Measurements from ENCODE around the gene C1GALT1. TPM values are rescaled to one million over a fixed set of nuclear protein-coding genes. Genes with fewer than 3 reads are reported as not detected.

C1GALT1 gene
- total RNA-seq: 20.6 and 30.8 TPM in 2 replicates

DNA sequence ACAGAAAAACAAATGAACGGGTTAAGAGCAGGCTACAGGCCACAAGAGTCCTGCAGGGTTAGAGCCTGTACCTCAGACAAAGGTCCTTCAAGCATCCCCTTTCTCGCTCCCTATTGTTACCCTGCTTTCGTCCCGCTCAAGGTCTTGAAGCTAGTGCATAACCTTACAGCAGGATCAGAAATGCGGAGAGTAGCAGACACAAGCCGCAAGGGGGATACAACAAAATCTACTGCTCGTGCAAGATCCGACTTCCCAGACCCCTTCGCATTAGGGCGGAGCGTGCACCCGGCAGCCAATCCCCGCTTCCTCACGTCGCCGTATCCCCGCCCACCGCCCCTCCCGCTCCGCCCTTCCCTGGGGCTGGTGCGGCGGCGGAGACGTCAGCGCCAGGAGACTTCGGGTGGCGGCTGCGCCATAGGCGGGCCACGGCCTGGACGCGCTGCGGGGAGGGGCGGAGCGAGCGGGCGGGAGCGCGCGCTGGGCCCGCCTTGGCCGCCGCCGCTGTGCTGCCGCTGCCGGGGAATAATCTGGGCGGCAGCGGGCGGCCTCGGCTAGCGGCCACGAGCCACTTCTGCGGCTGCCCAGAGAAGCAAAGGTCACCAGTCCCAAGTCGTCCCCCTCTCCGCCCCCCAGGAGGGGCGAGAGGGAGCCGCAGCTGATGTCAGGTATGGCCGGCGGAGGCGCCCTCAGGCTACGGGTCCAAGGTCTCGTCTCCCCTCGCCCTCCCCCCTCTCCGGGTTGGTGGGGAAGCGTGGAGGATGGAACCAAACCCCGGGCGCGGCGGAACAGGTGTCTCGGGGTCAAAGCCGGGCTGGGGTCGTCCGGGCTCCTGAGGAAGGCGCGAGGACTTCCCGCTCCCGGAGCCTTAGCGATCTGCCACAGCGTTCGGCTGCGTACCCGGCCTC, at the start of gene C1GALT1:
TSS of gene C1GALT1 (plus strand) at position 389 of the 905 bp plus-strand sequence. CDS start 51,776 bp downstream, outside the sequence.

Data from placental pericyte (primary cell).